ENCODE data around the gene ANKDD1B.

The ANKDD1B gene

DNA sequence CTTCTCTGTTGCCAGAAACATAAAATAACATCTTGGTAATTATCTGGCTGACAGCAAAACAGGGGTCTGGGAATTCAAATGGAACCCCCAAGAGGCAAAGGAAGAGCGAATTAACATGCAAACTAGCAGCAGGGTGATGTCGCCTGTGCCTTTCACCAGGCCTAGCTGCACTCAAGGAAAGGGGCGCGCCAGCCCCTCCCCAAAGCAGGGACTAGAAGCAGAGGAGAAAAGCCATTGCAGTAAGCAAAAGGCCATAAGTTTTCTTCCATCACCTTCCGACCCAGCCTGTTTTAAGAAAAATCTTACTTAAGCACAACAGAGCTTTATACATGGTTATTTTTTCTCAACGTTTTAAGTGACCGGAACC is 105.4 kb downstream of the ANKDD1B start:
- DNase-seq (ENCODE audit: extremely low spot score) = no peak
- CTCF ChIA-PET = interaction anchor here (1.2 to 1.9 kb wide), 2 partner anchors 9 to 36 kb away, joined by 4 to 10 read pairs; no protein-coding TSS in a partner anchor
- POLR2A ChIA-PET = interaction anchor here (0.7 kb wide), 1 partner anchor 349 kb away, joined by 3 read pairs; no protein-coding TSS in a partner anchor

DNA sequence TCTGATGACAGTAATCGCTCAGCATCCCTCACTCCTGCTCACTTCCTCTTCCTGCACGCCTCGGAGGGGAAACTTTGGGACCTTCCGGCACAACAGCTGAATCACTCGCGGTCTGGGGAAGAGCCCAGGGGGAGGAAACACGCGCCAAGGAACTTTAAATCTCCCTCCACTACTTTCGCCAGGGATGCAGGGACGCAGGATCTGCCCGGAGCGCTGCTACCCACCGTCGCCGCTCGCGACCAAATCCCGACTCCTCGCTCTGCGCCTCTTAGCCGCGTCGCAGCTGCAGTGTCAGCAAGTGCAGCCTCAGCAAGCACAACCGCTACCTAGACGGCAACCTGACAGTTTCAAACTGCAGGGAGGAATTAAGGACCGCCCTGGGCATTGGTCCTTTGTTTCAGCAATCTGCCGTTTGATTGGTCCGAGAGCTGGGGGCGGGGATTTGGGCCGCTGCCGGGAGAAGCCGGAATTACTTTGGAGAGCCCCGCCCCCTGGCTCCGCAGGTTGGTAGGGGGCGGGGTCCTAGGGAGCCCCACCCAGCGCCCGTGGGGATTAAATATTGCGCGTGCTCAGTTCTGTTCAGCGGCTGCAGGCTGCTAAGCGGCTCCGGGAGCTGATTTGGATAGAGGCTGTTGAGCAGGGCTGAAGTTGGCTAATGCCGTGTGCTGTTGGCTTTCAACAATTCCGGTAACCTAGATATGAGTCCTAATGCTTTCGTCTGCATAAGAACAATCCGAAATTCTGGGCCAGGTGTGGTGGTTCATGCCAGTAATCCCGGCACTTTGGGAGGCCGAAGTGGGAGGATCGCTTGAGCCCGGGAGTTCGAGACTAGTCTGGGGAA is 106.0 kb downstream of the ANKDD1B start, which contains the start of gene POC5:
TSS of gene POC5 (minus strand) at position 356 of the 841 bp plus-strand sequence. CDS start 4,500 bp downstream, outside the sequence.
- ChIA-PET CTCF (interaction anchor here (1.2 to 1.9 kb wide), 2 partner anchors 10 to 36 kb away, joined by 4 to 10 read pairs; no protein-coding TSS in a partner anchor), POLR2A (interaction anchor here (0.8 kb wide), 1 partner anchor 23 kb away, joined by 3 read pairs; no protein-coding TSS in a partner anchor)
- peak; percentile 97 for DNase-seq (ENCODE audit: extremely low spot score)
- TF ChIP-seq, protein P1, sequence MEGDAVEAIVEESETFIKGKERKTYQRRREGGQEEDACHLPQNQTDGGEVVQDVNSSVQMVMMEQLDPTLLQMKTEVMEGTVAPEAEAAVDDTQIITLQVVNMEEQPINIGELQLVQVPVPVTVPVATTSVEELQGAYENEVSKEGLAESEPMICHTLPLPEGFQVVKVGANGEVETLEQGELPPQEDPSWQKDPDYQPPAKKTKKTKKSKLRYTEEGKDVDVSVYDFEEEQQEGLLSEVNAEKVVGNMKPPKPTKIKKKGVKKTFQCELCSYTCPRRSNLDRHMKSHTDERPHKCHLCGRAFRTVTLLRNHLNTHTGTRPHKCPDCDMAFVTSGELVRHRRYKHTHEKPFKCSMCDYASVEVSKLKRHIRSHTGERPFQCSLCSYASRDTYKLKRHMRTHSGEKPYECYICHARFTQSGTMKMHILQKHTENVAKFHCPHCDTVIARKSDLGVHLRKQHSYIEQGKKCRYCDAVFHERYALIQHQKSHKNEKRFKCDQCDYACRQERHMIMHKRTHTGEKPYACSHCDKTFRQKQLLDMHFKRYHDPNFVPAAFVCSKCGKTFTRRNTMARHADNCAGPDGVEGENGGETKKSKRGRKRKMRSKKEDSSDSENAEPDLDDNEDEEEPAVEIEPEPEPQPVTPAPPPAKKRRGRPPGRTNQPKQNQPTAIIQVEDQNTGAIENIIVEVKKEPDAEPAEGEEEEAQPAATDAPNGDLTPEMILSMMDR (IDR thresholded peaks at IDR 0.05; ENCODE audit: control extremely low read depth, extremely low read depth, low read depth, missing control alignments) = no peak

More for the DNA sequence above, 105.4 kb downstream of the ANKDD1B start:
- TF ChIP-seq, protein P1 (IDR thresholded peaks at IDR 0.05; ENCODE audit: control extremely low read depth, extremely low read depth, low read depth, missing control alignments) = no peak

DNA sequence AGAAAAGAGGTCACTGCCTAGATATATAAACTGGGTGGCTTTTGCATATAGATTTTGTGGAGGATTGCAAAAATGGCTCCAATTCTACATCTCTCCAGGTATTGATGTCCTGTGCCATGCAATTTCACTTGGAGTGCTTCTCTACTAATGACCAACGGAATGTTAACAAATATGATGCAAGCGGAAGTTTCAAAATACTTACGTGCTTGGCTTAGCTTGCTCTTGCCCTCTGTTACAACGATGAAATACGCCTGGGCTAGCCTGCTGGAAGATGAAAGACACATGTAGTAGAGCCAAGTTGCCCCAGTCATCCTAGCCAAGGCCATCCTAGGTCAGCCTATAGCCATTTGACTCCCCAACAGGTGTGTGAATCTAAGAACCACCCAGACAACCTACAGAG is 109.6 kb downstream of the ANKDD1B start:
- no peak for DNase-seq (ENCODE audit: extremely low spot score)
- TF ChIP-seq, protein P1 (IDR thresholded peaks at IDR 0.05; ENCODE audit: control extremely low read depth, extremely low read depth, low read depth, missing control alignments) = no peak
- POLR2A ChIA-PET = no interaction called here
- CTCF ChIA-PET = no interaction called here
